Thyroid gland (tissue), 4 donors: ENCODE results near the gene OR13A1. TPM values are rescaled to one million over a fixed set of nuclear protein-coding genes. Genes with fewer than 3 reads are reported as not detected.
"Not testable (repeated sequence)": the region's sequence is repeated elsewhere in the genome, so short reads cannot be mapped to it uniquely, and the experiment has no call there.

Experiments used
- DNase-seq, 2 donors: peaks; one replicate each; pipeline ENCODE4 v3.0.0-alpha.2; 2019
- H3K27ac ChIP-seq, 3 donors: fragments of 200-600 bp; sonication (generic); 1 replicate in 2 of 3; 2 replicates in 1 of 3; pipeline ENCODE4 v1.5.1; 2016 to 2019; ENCODE audit warnings: mild to moderate bottlenecking in 1 of 3, moderate library complexity in 1 of 3
- H3K27me3 ChIP-seq: fragments of 200-600 bp; sonication (generic); one replicate; pipeline ENCODE4 v1.5.1; 2019
- H3K36me3 ChIP-seq, 2 donors: fragments of 200-600 bp; sonication (generic); one replicate each; pipeline ENCODE4 v1.5.1; 2016 to 2019
- H3K4me1 ChIP-seq, 2 donors: fragments of 200-600 bp; sonication (generic); one replicate each; pipeline ENCODE4 v1.5.1; 2017 to 2019
- H3K4me3 ChIP-seq, 3 donors: fragments of 200-600 bp; sonication (generic); replicated peaks in 1 of 3; 1 replicate in 2 of 3; 2 replicates in 1 of 3; pipeline ENCODE4 v1.5.1; 2016; ENCODE audit warnings: mild to moderate bottlenecking in 1 of 3
- H3K9me3 ChIP-seq: fragments of 200-600 bp; sonication (generic); one replicate; pipeline ENCODE4 v1.5.1; 2017
- CTCF ChIP-seq, 6 experiments: fragments of 200-600 bp in 3 of 6; fragments of 450-650 bp in 3 of 6; sonication (generic) in 3 of 6; IDR thresholded peaks; one replicate each; pipeline ENCODE4 v1.5.1; 2016 to 2019; ENCODE audit warnings: antibody characterized with exemption in 6 of 6, mild to moderate bottlenecking in 2 of 6, inconsistent platforms in 1 of 6, moderate library complexity in 1 of 6
- POLR2A ChIP-seq, 2 donors: fragments of 450-650 bp; IDR thresholded peaks; one replicate each; pipeline ENCODE4 v1.6.1; 2017; ENCODE audit warnings: antibody characterized with exemption in 2 of 2, mild to moderate bottlenecking in 2 of 2, moderate library complexity in 1 of 2
- WGBS, 2 donors: methylation state at CpG; one replicate each; pipeline ENCODE4 v1.1.5; 2017; 5-methylcytosine and 5-hydroxymethylcytosine counted together
- intact Hi-C: fragments of 100-400 bp; cut with DNase I; formaldehyde crosslinking; loops from one replicate; pipeline ENCODE4 v1.15.1; 2023
- total RNA-seq, 4 donors: library from RNA; depleted of rRNA; stranded (reverse); fragments of >200 nt; gene quantifications; one replicate each; pipeline ENCODE4 v1.2.3, GENCODE V29; 2016

OR13A1 gene
- total RNA-seq, 4 donors from 2014 or later = not detected

DNA sequence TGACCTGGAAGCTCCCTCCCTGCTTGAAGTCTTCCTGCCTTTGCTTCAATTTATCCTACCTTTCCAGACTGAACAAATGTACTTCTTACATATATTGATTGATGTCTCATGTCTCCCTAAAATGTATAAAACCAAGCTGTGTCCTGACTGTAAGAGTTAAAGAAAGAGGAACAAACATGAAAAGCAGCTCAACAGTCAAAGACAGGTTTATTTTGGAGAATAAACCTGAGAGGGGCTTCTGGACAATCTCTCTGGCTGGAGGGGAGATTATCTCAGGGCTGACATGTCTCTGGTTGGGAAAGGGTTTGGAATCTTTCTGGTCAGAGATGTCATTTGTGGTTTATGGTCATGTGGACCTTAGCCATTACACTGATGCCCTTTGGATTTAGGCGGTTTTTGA is 41.0 kb downstream of the OR13A1 start:
- no peak for TF ChIP-seq POLR2A (IDR thresholded peaks at IDR 0.05)
- no peak for TF ChIP-seq CTCF (IDR thresholded peaks at IDR 0.05)
- Histone ChIP-seq H3K36me3 (no peaks in the 10 kb centered on the region), H3K4me3 (no peak overlapping the region), H3K27ac (no peak overlapping the region), H3K27me3 (no peaks in the 10 kb centered on the region), H3K9me3 (no peaks in the 10 kb centered on the region), H3K4me1 (no peaks in the 10 kb centered on the region)
- no peak for DNase-seq
- intact Hi-C loops = no loop called here
- 88 to 100% methylated on average over 1 of the region's 1 CpG for WGBS, 2 donors

DNA sequence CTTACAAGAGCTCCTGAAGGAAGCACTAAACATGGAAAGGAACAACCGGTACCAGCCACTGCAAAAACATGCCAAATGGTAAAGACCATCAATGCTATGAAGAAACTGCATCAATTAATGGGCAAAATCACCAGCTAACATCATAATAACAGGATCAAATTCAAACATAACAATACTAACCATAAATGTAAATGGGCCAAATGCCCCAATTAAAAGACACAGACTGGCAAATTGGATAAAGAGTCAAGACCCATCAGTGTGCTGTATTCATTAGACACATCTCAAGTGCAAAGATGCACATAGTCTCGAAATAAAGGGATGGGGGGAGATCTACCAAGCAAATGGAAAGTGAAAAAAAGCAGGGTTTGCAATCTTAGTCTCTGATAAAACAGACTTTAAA is 47.6 kb downstream of the OR13A1 start:
- H3K4me3 ChIP-seq, H3K27me3 ChIP-seq, H3K27ac ChIP-seq, H3K9me3 ChIP-seq, DNase-seq, H3K36me3 ChIP-seq, H3K4me1 ChIP-seq, intact Hi-C loops: not testable (repeated sequence)
- WGBS, 2 donors = 73 to 77% methylated on average over 2 of the region's 2 CpGs

GRCh38 chr10:45265996-45266395 is 49.4 kb downstream of the OR13A1 start:
- intact Hi-C loops = no loop called here
- no peak overlapping the region for H3K4me3 ChIP-seq
- no peaks in the 10 kb centered on the region for H3K36me3 ChIP-seq
- TF ChIP-seq CTCF (IDR thresholded peaks at IDR 0.05) (no peak), POLR2A (IDR thresholded peaks at IDR 0.05) (no peak)
- H3K27me3 ChIP-seq = no peaks in the 10 kb centered on the region
- H3K9me3 ChIP-seq = no peaks in the 10 kb centered on the region
- H3K4me1 ChIP-seq = no peaks in the 10 kb centered on the region
- DNase-seq = no peak
- H3K27ac ChIP-seq = no peak overlapping the region
- WGBS, 2 donors = 72 to 74% methylated on average over 4 of the region's 4 CpGs

DNA sequence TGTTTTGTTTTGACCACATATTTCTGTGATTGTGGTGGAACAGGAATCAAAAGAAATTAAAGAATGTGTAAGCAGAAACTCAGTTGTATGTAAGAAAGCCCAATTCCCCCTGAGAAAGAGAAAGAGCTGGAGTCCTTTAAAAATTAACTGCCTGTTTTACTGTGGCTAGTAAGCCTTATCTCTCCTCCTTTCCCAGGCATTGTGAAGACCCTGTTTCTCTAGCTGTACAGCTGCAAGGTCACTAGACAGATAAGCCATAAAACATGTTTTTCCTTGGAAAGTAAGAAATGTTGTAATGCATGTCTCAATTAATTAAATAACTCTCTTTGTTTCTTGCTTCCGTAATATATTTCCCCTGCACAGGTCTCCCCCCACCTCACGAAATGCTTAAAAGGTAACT is 53.5 kb downstream of the OR13A1 start:
- Histone ChIP-seq H3K27me3 (no peaks in the 10 kb centered on the region), H3K27ac (no peak overlapping the region), H3K4me3 (no peak overlapping the region), H3K36me3 (no peaks in the 10 kb centered on the region), H3K9me3 (no peaks in the 10 kb centered on the region), H3K4me1 (no peaks in the 10 kb centered on the region)
- intact Hi-C loops = no loop called here
- WGBS, 2 donors = 83 to 87% methylated on average over 2 of the region's 2 CpGs
- DNase-seq = no peak
- TF ChIP-seq POLR2A (IDR thresholded peaks at IDR 0.05) (no peak), CTCF (IDR thresholded peaks at IDR 0.05) (no peak)

DNA sequence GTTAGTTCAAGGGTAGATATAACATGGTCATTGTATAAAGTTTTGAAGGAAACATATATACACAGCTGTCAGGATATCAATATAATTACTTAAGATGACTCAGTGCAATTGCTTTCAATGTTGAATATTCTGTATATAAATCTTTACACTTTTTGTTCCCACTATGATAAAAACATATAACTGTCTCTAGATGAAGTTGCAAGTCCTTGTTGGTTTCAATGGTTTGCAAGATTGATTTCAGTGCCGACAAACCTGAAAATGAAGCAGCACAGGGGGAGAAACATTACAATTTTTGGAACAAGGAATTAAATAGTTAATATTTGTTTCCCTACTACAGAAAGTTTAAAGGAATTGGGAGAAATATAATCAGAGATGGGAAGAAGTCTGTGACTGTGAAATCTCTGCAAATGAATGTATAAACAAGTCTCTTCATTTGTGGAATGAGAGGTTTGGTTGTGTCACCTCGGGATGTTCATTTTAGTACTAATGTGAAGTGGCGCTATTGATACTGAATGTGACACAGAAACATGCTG is 54.1 kb downstream of the OR13A1 start:
- 86 to 90% methylated on average over 3 of the region's 3 CpGs for WGBS, 2 donors
- intact Hi-C loops = no loop called here
- Histone ChIP-seq H3K9me3 (no peaks in the 10 kb centered on the region), H3K36me3 (no peaks in the 10 kb centered on the region), H3K4me1 (no peaks in the 10 kb centered on the region), H3K27me3 (no peaks in the 10 kb centered on the region), H3K27ac (no peak overlapping the region), H3K4me3 (no peak overlapping the region)
- no peak for TF ChIP-seq CTCF (IDR thresholded peaks at IDR 0.05)
- no peak for TF ChIP-seq POLR2A (IDR thresholded peaks at IDR 0.05)
- no peak for DNase-seq

GRCh38 chr10:45260635-45261034 is 54.8 kb downstream of the OR13A1 start:
- 33% methylated on average over 3 of the region's 3 CpGs for WGBS, 2 donors
- H3K4me3 ChIP-seq, DNase-seq, H3K9me3 ChIP-seq, H3K4me1 ChIP-seq, H3K36me3 ChIP-seq, intact Hi-C loops, H3K27ac ChIP-seq, H3K27me3 ChIP-seq: not testable (repeated sequence)

- H3K27ac ChIP-seq, H3K9me3 ChIP-seq, H3K4me3 ChIP-seq, H3K27me3 ChIP-seq, H3K4me1 ChIP-seq, DNase-seq, H3K36me3 ChIP-seq: not testable (repeated sequence)
- WGBS, 2 donors = 91 to 93% methylated on average over 7 to 14 of the region's 50 CpGs
- intact Hi-C loops = loop anchor here (10.0 kb wide), 1 partner anchor 205 kb away; no protein-coding TSS in a partner anchor
These were observed 55.5 kb downstream of the OR13A1 start for GRCh38 chr10:45259786-45260495.
